Uterus (tissue), 4 donors: ENCODE results near the gene KRTAP29-1. TPM values are rescaled to one million over a fixed set of nuclear protein-coding genes. Genes with fewer than 3 reads are reported as not detected.

Experiments
- DNase-seq, 2 donors: peaks; one replicate each; pipeline ENCODE4 v3.0.0-alpha.2; 2019 to 2020
- H3K27ac ChIP-seq, 2 donors: fragments of 200-600 bp; sonication (generic); 1 replicate in 1 of 2; 2 replicates in 1 of 2; pipeline ENCODE4 v1.5.1; 2016 to 2018
- H3K27me3 ChIP-seq, 2 donors: fragments of 200-600 bp; sonication (generic); one replicate each; pipeline ENCODE4 v1.5.1; 2018 to 2019; ENCODE audit warnings: control low read depth in 1 of 2
- H3K36me3 ChIP-seq, 2 donors: fragments of 200-600 bp; sonication (generic); one replicate each; pipeline ENCODE4 v1.5.1; 2019; ENCODE audit warnings: control low read depth in 1 of 2
- H3K4me1 ChIP-seq, 2 donors: fragments of 200-600 bp; sonication (generic); one replicate each; pipeline ENCODE4 v1.5.1; 2018 to 2019; ENCODE audit warnings: control low read depth in 1 of 2
- H3K4me3 ChIP-seq, 2 donors: fragments of 200-600 bp; sonication (generic); 1 replicate in 1 of 2; 2 replicates in 1 of 2; pipeline ENCODE4 v1.5.1; 2018 to 2019; ENCODE audit warnings: mild to moderate bottlenecking in 1 of 2
- H3K9me3 ChIP-seq, 2 donors: fragments of 200-600 bp; sonication (generic); one replicate each; pipeline ENCODE4 v1.5.1; 2019; ENCODE audit warnings: control low read depth in 1 of 2
- CTCF ChIP-seq, 4 experiments: fragments of 200-600 bp in 2 of 4; fragments of 450-650 bp in 2 of 4; sonication (generic) in 2 of 4; IDR thresholded peaks; one replicate each; pipeline ENCODE4 v1.5.1; 2016 to 2019; ENCODE audit warnings: antibody characterized with exemption in 4 of 4, mild to moderate bottlenecking in 2 of 4, moderate library complexity in 1 of 4
- POLR2A ChIP-seq, 2 donors: fragments of 450-650 bp; IDR thresholded peaks; one replicate each; pipeline ENCODE4 v1.6.1; 2016; ENCODE audit warnings: antibody characterized with exemption in 2 of 2, mild to moderate bottlenecking in 1 of 2, moderate library complexity in 1 of 2
- intact Hi-C: fragments of 100-400 bp; cut with DNase I; formaldehyde crosslinking; loops from one replicate; pipeline ENCODE4 v1.15.1; 2023; ENCODE audit warnings: low total_unique reads
- total RNA-seq, 4 donors: library from RNA; depleted of rRNA in 3 of 4; stranded (reverse); fragments of >200 nt in 3 of 4; gene quantifications; one replicate each; pipeline versions ENCODE4 v1.1.0 to v1.2.4, GENCODE V29; 2014 to 2023
- donor health status: DM: yes; HTN: yes; CAD: no.

KRTAP29-1 gene
- total RNA-seq, 4 donors from 2014 or later: not detected

- TF ChIP-seq POLR2A (IDR thresholded peaks at IDR 0.05) (no peak), CTCF (IDR thresholded peaks at IDR 0.05) (no peak)
- intact Hi-C loops: no loop called here
Measured at GRCh38 chr17:41332239-41332638, 29.6 kb upstream of the KRTAP29-1 start.

GRCh38 chr17:41331606-41332005 lies 29.0 kb upstream of the KRTAP29-1 start:
- Histone ChIP-seq H3K27ac (no peak overlapping the region), H3K27me3 (no peaks in the 10 kb centered on the region), H3K9me3 (no peaks in the 10 kb centered on the region), H3K36me3 (no peaks in the 10 kb centered on the region), H3K4me1 (no peaks in the 10 kb centered on the region), H3K4me3 (no peak overlapping the region)
- no peak for DNase-seq
- intact Hi-C loops: no loop called here
- no peak for TF ChIP-seq POLR2A (IDR thresholded peaks at IDR 0.05)
- TF ChIP-seq CTCF (IDR thresholded peaks at IDR 0.05): no peak

More at GRCh38 chr17:41332239-41332638, 29.6 kb upstream of the KRTAP29-1 start:
- no peaks in the 10 kb centered on the region for H3K27me3 ChIP-seq
- DNase-seq: no peak
- H3K4me1 ChIP-seq: no peaks in the 10 kb centered on the region
- H3K4me3 ChIP-seq: no peak overlapping the region
- no peaks in the 10 kb centered on the region for H3K9me3 ChIP-seq
- no peaks in the 10 kb centered on the region for H3K36me3 ChIP-seq
- H3K27ac ChIP-seq: no peak overlapping the region

- Histone ChIP-seq H3K9me3 (no peaks in the 10 kb centered on the region), H3K36me3 (no peaks in the 10 kb centered on the region), H3K27ac (no peak overlapping the region), H3K4me1 (no peaks in the 10 kb centered on the region), H3K4me3 (no peak overlapping the region), H3K27me3 (no peaks in the 10 kb centered on the region)
- intact Hi-C loops: no loop called here
- peak in 3 of 4 experiments; percentile 32 to 46 (median 42) for TF ChIP-seq CTCF (IDR thresholded peaks at IDR 0.05)
- no peak for TF ChIP-seq POLR2A (IDR thresholded peaks at IDR 0.05)
- no peak for DNase-seq
Measured at GRCh38 chr17:41329279-41329948, 26.8 kb upstream of the KRTAP29-1 start.

- intact Hi-C loops: no loop called here
- no peaks in the 10 kb centered on the region for H3K9me3 ChIP-seq
- no peaks in the 10 kb centered on the region for H3K4me1 ChIP-seq
- no peak overlapping the region for H3K4me3 ChIP-seq
- TF ChIP-seq POLR2A (IDR thresholded peaks at IDR 0.05) (no peak), CTCF (IDR thresholded peaks at IDR 0.05) (no peak)
- no peak for DNase-seq
- no peak overlapping the region for H3K27ac ChIP-seq
- H3K36me3 ChIP-seq: no peaks in the 10 kb centered on the region
- no peaks in the 10 kb centered on the region for H3K27me3 ChIP-seq
Measured at GRCh38 chr17:41328207-41328606, 25.6 kb upstream of the KRTAP29-1 start.

GRCh38 chr17:41327411-41328120 lies 24.9 kb upstream of the KRTAP29-1 start:
- intact Hi-C loops: no loop called here
- H3K27me3 ChIP-seq: no peaks in the 10 kb centered on the region
- no peak overlapping the region for H3K4me3 ChIP-seq

More at GRCh38 chr17:41327411-41328120, 24.9 kb upstream of the KRTAP29-1 start:
- no peak for TF ChIP-seq CTCF (IDR thresholded peaks at IDR 0.05)
- TF ChIP-seq POLR2A (IDR thresholded peaks at IDR 0.05): no peak
- no peaks in the 10 kb centered on the region for H3K9me3 ChIP-seq
- no peak for DNase-seq
- no peaks in the 10 kb centered on the region for H3K36me3 ChIP-seq
- no peak overlapping the region for H3K27ac ChIP-seq
- no peaks in the 10 kb centered on the region for H3K4me1 ChIP-seq
